ENCODE measurements around the gene CTPS2. TPM values are rescaled to one million over a fixed set of nuclear protein-coding genes. Genes with fewer than 3 reads are reported as not detected.

CTPS2 gene
- total and polyA plus RNA-seq, 8 donors, result 10.2 to 56.5 (median 49.1) TPM

- Histone ChIP-seq H3K27ac (no peak overlapping the region), H3K27me3 (no peaks in the 10 kb centered on the region), H3K36me3 (peaks cover 0 to 66% of the 10 kb centered on the region in 2 donors), H3K9me3 (no peaks in the 10 kb centered on the region), H3K4me3 (no peak overlapping the region), H3K4me1 (no peaks in the 10 kb centered on the region)
- DNase-seq, result no peak
- intact Hi-C loops (cut with DNase I), result no loop called here
- no peak for TF ChIP-seq CTCF (IDR thresholded peaks at IDR 0.05)
- ATAC-seq, result no peak
These were observed 36.0 kb upstream of the CTPS2 start for GRCh38 chrX:16748425-16748824.

- ATAC-seq, result no peak
- intact Hi-C loops (cut with DNase I), result no loop called here
- peaks cover 0 to 86% of the 10 kb centered on the region in 2 donors for H3K36me3 ChIP-seq
These were observed 33.2 kb upstream of the CTPS2 start for GRCh38 chrX:16745659-16746058.

GRCh38 chrX:16745102-16745501, 32.6 kb upstream of the CTPS2 start:
- Histone ChIP-seq H3K27ac (no peak overlapping the region), H3K27me3 (no peaks in the 10 kb centered on the region), H3K4me1 (no peaks in the 10 kb centered on the region), H3K9me3 (no peaks in the 10 kb centered on the region), H3K4me3 (no peak overlapping the region), H3K36me3 (peaks cover 0 to 83% of the 10 kb centered on the region in 2 donors)
- DNase-seq (no peak), ATAC-seq (no peak)
- intact Hi-C loops (cut with DNase I), result no loop called here
- no peak for TF ChIP-seq CTCF (IDR thresholded peaks at IDR 0.05)

More at GRCh38 chrX:16745659-16746058, 33.2 kb upstream of the CTPS2 start:
- Histone ChIP-seq H3K4me3 (no peak overlapping the region), H3K9me3 (no peaks in the 10 kb centered on the region), H3K27me3 (no peaks in the 10 kb centered on the region), H3K27ac (no peak overlapping the region), H3K4me1 (no peaks in the 10 kb centered on the region)
- DNase-seq, result no peak
- no peak for TF ChIP-seq CTCF (IDR thresholded peaks at IDR 0.05)

- H3K4me3 ChIP-seq, result no peak overlapping the region
- no peaks in the 10 kb centered on the region for H3K9me3 ChIP-seq
- no peak for ATAC-seq
- H3K27ac ChIP-seq, result no peak overlapping the region
- intact Hi-C loops (cut with DNase I), result no loop called here
- H3K27me3 ChIP-seq, result no peaks in the 10 kb centered on the region
- H3K4me1 ChIP-seq, result no peaks in the 10 kb centered on the region
- DNase-seq, result no peak
- no peak for TF ChIP-seq CTCF (IDR thresholded peaks at IDR 0.05)
- peaks cover 0 to 72% of the 10 kb centered on the region in 2 donors for H3K36me3 ChIP-seq
These were observed 31.3 kb upstream of the CTPS2 start for GRCh38 chrX:16743604-16744325.

- intact Hi-C loops (cut with DNase I), result no loop called here
- Histone ChIP-seq H3K9me3 (no peaks in the 10 kb centered on the region), H3K27ac (no peak overlapping the region), H3K4me1 (no peaks in the 10 kb centered on the region), H3K27me3 (no peaks in the 10 kb centered on the region), H3K36me3 (peaks cover 5 to 67% of the 10 kb centered on the region in 2 donors), H3K4me3 (no peak overlapping the region)
- TF ChIP-seq CTCF (IDR thresholded peaks at IDR 0.05), result no peak
- DNase-seq (no peak), ATAC-seq (peak; percentile 70)
These were observed 27.1 kb upstream of the CTPS2 start for GRCh38 chrX:16739574-16739973.

Measured in left lung (tissue), 10 donors.